ENCODE data around the gene FOXC1.

DNA sequence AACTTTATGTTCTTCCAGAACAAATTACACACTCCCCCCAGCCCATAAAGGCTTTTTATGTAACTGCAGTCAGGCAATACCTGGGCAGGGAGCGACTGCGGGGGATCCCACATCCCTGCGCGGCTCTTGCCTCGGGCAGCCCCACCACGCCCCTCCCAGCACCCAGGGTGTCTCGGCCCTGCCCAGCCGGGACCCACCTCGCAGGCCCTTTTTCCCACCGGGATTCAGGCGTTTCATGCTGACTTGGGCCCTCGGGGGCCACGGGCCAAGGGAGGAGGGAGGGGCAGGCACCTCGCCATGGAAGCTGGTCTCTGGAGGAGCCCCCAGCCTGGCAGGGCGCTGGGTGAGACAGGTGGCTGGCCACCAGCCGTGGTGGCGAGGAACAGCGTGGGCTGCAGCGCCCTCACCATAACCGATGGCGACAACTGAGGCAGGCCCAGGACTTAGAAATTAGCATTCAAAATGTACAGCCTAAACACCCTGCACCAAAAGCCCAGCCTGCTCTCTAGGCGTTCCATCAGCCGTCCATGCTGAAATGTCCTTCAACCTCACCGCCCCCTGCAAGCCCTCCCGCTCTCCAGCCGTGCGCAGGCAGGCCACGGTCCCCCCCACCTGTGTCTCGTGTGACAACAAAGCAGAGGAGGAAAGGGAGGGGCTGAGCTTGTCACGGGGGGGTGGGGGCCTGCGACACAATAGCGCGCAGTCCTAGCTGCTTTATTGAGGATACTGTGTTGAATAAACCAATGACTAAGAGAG lies 15.1 kb upstream of the FOXC1 start:
- TF ChIP-seq, protein P1, sequence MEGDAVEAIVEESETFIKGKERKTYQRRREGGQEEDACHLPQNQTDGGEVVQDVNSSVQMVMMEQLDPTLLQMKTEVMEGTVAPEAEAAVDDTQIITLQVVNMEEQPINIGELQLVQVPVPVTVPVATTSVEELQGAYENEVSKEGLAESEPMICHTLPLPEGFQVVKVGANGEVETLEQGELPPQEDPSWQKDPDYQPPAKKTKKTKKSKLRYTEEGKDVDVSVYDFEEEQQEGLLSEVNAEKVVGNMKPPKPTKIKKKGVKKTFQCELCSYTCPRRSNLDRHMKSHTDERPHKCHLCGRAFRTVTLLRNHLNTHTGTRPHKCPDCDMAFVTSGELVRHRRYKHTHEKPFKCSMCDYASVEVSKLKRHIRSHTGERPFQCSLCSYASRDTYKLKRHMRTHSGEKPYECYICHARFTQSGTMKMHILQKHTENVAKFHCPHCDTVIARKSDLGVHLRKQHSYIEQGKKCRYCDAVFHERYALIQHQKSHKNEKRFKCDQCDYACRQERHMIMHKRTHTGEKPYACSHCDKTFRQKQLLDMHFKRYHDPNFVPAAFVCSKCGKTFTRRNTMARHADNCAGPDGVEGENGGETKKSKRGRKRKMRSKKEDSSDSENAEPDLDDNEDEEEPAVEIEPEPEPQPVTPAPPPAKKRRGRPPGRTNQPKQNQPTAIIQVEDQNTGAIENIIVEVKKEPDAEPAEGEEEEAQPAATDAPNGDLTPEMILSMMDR (IDR thresholded peaks at IDR 0.05) = no peak
- TF ChIP-seq POLR2AphosphoS5 (IDR thresholded peaks at IDR 0.05) = no peak
- no peak for TF ChIP-seq EP300 (IDR thresholded peaks at IDR 0.05; ENCODE audit: low read depth)

Measured in transverse colon (tissue), 4 donors.